HK-2 (cell line): ENCODE data around the gene AKAP9.
A peak's percentile ranks its signal among the peaks of the same experiment; 100 is the strongest.
"Not testable (repeated sequence)": the region's sequence is repeated elsewhere in the genome, so short reads cannot be mapped to it uniquely, and the experiment has no call there.

ENCODE experiments used
- DNase-seq: peaks from one replicate; pipeline ENCODE4 v3.0.0-alpha.2; 2018; ENCODE audit not compliant: unreplicated experiment

AKAP9 gene

GRCh38 chr7:91940572-91941341 is at the start of gene AKAP9:
Gene AKAP9, plus strand, starts transcription at chr7:91940862. Its CDS starts 238 bp downstream, at chr7:91941100.
- peak; percentile 92 for DNase-seq

GRCh38 chr7:91892099-91892705 is 48.5 kb upstream of the AKAP9 start:
- DNase-seq: no peak

- DNase-seq: no peak
Observed at GRCh38 chr7:91892821-91893340, 47.8 kb upstream of the AKAP9 start.

GRCh38 chr7:91893699-91894098 is 47.0 kb upstream of the AKAP9 start:
- not testable (repeated sequence) for DNase-seq

DNA sequence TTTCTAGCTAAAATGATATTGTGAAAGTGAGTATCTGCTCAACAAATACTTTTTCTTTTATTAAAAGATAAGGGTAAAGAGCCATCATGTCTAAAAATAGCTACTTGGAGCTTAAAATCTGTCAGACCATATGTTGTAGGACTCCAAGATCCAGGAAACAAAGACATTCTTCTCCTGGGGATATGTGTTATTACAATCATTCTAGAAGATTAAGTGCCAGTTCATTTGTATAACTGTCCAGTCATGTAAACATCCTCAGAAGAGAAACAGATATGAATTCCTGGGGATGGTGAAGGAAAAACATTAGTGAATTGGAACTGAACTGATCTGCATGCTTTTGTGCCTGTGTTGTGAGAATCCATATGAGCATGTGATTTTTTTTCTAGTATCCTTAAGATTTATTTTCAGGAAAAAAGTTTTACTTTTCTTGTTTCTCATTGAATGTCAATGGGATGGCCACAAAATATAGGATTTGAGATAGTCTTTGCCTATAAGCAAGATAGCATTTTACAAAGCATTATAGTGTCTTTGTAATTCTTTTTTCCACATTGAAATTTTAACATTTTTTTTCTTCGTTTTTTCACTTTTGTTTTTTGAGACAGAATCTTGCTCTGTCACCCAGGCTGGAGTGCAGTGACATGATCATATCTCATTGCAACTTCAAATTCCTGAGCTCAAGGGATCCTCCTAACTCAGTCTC is 45.7 kb upstream of the AKAP9 start:
- DNase-seq: no peak

- no peak for DNase-seq
Observed at GRCh38 chr7:91898240-91898992, 42.2 kb upstream of the AKAP9 start.

DNA sequence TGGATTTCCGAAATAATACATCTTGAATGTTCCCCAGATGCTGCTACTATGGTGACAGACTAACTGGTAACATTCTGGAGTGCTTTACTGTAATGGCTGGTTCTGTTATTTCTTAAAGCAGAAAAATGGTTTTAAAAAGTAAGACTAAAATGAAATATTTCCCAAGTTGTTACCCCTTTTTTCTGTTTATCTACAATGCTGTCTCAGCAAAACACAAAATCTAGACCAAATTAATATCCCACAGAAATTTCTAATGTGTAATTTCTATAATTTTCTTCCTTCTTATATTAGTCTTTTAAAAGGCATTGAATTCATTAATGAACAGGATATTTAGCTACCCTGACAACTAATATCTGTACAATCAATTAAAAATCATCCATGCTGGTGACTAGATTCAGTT is 41.1 kb upstream of the AKAP9 start:
- DNase-seq: no peak

DNA sequence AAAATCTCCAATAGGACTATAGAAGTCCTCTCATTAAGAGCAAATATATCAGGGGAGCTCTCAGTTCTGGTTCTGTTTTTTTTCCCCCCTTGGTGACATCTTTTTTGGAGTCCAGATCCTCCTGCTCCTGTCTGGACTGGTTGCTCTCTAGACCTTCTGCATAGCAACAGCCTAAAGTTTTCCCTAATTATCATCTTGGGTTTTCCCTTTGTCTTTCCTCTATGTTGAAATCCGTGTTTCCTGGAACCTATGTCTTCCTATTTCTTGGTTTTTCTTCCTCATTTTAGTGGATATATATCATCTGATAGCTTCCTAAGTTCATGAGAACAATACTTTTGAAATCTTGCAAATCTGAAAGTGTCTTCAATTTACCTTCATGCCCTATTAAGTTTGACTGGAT is 30.5 kb upstream of the AKAP9 start:
- no peak for DNase-seq

- no peak for DNase-seq
Observed at GRCh38 chr7:91911121-91911520, 29.5 kb upstream of the AKAP9 start.

DNA sequence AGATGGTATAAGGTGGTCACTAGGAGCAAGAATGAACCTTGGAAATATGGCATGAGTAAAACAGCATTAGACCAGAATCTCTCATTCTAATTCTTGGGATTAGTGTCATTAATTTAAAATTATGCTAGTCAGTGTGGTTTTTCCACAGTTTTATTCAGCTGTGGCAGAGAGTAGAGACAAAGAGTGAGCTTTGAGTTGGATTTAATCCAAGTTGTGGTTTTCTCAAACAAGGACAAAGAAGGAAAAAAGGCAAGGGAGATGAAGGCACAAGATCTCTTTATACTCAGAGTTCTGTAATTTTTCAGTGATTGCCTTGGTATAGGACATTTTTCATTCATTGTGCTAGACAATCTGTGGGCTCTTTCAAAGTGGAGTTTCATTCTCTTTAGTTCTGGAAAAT is 28.2 kb upstream of the AKAP9 start:
- DNase-seq: no peak

- no peak for DNase-seq
Observed at GRCh38 chr7:91913612-91914011, 27.1 kb upstream of the AKAP9 start.

GRCh38 chr7:91915401-91916050 is 25.1 kb upstream of the AKAP9 start:
- DNase-seq: no peak

- DNase-seq: no peak
Observed at GRCh38 chr7:91916051-91916440, 24.6 kb upstream of the AKAP9 start.

DNA sequence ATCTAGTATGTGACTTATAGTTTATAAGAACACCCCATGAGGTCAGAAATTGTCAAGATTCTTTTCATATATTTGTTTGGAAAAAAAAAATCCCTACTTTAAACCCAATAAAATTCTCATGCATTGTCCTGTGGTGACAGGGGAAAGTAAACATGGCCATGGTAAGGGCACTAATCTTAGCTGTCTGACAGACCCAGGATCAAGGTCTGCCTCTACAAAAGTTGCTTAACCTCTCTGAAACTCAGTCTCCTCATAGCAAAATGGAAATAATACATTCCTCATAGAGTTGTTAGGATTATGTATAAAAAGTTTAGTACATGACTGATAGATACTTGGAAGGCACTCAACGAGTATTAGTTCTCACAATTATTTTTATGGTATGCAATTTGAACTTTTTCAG is 22.3 kb upstream of the AKAP9 start:
- DNase-seq: no peak

GRCh38 chr7:91922857-91923256 is 17.8 kb upstream of the AKAP9 start:
- DNase-seq: no peak

DNA sequence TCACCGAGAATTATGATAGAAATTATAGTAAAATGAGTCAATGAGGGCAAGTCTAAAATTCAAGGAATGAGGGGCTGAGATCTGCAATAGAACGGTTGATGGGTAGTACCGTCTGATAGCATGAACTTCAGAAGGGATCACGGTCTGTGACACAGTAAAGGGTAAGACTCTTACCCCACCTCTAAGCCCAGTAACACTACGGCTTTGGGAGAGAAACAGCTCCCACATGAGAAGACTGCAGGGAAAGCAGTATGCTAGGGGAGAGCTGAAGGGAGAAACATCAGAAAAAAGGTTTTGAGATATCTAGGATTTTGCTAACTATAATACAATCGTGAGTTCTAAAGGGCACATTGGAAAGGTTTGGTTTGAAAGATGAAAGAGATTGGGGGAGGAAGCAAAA is 12.8 kb upstream of the AKAP9 start:
- no peak for DNase-seq

DNA sequence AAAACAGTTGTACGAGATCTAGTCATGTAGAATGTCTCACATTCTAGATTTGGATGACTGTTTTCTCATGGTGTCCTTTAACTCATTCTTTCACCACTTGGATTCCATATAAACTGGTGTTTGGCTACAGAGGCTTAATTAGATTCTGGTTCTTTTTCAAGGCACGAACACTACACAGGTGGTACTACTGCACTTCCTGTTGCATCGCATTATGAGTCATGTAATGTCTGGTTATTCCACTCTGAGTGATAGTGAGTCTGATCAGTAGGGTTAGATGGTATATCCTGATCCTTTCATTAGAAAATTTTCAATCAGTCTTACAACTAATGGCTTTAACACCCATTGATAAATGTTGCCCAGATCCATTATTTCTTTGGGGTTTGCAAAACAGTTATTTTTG is 11.2 kb upstream of the AKAP9 start:
- DNase-seq: no peak

DNA sequence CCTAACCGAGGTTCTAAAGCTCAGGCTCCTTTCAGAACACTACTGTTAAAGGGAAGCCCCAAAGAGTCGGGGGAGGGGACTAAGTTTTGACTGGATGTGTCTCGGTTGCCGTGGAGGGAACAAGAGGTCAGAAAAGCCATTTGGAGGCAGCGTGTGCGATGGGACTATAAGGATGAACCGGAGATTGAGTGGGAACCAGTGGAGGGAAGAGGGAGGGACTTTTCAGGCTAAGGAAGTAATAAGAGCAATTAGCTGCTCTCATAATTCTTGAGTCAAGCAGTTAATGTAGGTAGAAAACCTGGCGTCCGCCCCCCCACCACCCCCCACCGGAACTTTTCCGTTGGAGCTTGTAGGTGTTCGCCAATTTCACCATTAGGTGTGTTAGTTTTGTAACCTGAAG is 491 bp upstream of the AKAP9 start:
- peak; percentile 29 for DNase-seq

- peak; percentile 34 for DNase-seq
Observed at GRCh38 chr7:91941450-91941849, 788 bp downstream of the AKAP9 start.

- DNase-seq: no peak
Observed at GRCh38 chr7:91942312-91942711, 1.6 kb downstream of the AKAP9 start.

DNA sequence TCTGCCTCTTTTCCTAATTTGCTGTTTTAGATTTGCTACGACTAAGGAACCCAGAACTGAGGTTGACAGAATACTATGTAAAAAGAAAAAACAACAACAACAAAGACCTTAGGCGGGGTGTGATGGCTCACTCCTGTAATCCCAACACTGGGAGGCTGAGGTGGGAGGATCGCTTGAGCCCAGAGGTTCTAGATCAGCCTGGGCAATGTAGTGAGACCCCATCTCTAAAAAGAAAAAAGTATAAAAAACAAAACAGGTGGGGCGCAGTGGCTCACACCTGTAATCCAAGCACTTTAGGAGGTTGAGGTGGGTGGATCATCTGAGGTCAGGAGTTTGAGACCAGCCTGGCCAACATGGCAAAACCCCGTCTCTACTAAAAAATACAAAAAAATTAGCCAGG is 4.3 kb downstream of the AKAP9 start:
- not testable (repeated sequence) for DNase-seq

- DNase-seq: no peak
Observed at GRCh38 chr7:91945476-91945875, 4.8 kb downstream of the AKAP9 start.
